ENCODE measurements around the gene TJP2. TPM values are rescaled to one million over a fixed set of nuclear protein-coding genes. Genes with fewer than 3 reads are reported as not detected.

The TJP2 gene
- total RNA-seq, 1 experiment from 2014 or later: 587 TPM

DNA sequence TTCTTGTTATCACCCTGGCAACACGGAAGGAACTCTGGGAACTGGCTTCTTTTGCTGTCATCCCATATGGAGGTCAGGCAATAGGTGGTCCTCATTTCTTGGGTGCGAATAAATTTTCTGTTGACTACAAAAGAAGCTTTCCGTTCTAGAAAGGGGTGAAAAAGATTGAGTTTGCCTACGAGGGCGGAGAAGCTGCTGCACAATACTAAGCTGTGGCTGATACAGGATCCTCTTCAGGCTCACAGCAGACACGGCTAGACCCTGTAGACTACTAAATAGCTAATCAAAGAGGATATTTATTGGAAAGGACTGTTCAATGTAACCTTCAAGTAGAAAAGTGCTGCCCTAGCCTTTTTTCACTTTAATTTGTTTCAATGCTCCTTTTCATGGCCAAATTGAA lies 58.1 kb downstream of the TJP2 start:
- no peak for DNase-seq (ENCODE audit: low spot score)

DNA sequence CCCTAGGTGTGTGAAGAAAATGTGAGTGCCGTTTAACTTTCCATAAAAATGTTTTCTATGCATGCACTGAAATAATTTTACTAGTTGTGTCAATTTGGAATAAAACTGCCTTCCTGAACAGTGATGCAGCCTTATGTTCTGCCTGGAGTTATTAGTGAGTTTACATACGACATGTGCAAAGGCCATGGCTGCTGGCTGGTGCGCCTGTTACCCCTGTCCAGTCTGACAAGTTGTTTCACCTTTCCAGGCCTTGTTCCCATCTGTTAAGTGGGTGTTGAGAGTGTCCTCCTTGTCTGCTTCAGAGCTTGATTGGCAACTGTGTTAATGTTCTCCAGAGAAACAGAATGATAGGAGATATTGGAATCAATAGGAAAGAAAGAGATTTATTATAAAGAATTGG lies 60.6 kb downstream of the TJP2 start:
- DNase-seq (ENCODE audit: low spot score): no peak

DNA sequence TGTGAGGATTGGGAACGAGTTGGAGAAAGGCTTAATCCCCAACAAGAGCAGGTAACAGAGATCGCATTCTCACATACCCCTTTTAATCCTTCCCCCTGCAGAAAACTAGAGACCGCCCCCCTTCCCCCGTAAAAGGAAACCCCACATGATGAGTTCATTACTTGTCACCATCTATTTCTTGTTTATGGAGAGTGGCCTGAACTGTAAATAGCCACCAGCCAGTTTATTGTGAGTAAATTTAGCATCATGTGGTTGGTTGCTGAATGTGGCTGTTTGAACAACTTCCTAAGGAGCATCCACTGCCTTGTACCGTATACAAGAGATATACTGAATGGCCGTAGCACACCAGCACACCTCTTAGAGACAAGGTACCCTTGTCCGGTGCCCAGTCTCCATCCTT lies 62.1 kb downstream of the TJP2 start:
- no peak for DNase-seq (ENCODE audit: low spot score)

DNA sequence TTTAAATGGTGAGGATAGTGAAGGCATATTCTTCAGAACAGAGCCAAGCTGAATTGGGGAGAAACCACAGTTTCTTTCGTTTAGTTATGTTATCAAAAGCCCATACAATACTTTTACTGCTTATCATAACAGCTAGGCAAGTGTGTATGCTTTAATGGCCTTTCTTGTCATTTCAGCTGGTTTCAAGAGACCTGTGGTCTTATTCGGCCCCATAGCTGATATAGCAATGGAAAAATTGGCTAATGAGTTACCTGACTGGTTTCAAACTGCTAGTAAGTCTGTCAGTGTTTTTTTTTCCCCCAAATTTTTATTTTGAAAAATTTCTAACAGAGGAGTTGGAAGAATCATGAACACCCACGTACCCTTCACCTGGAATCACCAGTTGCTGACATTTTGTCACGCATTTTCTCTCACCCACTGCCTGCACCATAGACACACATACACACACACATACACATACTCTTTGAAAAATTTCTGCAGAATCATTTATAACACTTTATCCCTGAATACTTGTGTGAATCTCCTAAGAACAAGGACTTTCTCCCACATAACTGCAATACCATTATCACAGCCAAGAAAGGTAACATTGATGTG lies 63.7 kb downstream of the TJP2 start:
- DNase-seq (ENCODE audit: low spot score): no peak

DNA sequence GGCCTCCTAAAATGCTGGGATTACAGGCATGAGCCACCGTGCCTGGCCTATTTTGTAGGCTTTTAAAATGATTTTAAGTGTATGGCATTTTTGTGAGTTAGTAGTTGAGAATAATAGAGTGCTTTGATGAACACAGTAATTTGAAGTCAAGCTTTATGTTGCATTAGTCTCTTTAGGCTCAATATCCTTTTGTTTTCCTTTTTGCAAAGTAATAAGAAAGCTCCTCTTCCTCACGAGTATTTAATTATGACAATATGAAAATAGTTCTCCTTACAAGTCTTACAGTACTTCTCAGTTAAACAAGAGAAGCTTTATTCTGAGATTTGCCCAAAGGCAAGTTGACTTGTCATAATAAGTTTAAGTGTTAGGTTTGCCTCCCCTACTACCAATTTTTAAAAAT lies 69.0 kb downstream of the TJP2 start:
- DNase-seq (ENCODE audit: low spot score): no peak

DNA sequence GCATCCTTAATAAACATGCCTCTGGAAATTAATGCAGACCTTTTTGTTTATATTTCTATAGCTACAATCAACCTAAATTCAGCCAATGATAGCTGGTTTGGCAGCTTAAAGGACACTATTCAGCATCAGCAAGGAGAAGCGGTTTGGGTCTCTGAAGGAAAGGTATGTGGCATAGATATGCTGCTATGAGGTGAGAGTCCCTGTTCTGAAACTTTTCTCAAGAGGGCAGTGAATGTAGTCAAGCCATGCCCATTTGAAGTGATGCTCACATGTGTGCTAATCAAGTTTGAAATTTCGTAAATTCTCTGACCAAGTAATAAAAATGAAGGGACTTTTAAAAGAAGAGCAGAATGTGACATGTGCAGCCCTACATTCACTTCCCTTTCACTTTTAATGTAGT lies 72.6 kb downstream of the TJP2 start:
- no peak for DNase-seq (ENCODE audit: low spot score)

DNA sequence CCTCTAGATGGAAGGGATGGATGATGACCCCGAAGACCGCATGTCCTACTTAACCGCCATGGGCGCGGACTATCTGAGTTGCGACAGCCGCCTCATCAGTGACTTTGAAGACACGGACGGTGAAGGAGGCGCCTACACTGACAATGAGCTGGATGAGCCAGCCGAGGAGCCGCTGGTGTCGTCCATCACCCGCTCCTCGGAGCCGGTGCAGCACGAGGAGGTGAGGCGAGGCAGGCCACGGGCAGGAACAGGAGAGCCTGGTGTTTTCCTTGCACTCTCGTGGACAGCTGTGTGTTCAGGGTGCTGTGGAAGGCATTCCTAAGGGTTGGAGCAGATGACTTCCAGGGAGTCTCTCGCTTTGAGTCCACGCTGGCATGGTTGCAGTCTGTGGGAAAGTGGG lies 73.9 kb downstream of the TJP2 start:
- DNase-seq (ENCODE audit: low spot score): no peak

DNA sequence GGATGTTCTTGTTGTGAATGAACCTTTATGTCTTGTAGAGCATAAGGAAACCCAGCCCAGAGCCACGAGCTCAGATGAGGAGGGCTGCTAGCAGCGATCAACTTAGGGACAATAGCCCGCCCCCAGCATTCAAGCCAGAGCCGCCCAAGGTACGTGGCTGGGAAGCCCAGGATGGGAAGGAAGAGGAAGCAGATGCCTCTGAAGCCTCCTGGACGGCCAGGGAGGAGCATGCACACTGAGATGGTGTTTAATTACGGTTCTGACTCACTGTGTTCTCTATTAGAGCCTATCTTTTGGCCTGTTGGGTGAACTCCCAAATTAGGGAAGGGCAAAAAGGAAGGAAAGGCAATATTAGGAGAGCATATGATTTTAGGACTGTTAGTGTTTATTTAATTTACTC lies 75.3 kb downstream of the TJP2 start:
- no peak for DNase-seq (ENCODE audit: low spot score)

DNA sequence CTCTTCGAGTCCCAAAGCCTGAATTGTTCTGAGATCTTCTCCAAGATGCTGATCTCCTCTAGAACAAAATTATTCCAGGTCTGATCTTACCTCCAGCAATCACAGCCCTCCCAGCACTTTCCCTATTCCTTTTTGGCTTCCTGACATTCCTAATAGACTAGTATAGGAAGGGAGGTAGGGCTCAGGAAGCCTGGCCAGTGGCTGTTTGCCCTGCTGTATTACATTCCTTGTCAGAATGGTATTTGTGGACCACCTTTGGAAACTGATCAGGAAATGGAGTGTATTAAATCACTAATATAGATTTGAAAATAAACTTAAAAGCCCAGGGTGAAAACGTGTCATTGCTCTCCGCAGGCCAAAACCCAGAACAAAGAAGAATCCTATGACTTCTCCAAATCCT lies 76.6 kb downstream of the TJP2 start:
- DNase-seq (ENCODE audit: low spot score): no peak

DNA sequence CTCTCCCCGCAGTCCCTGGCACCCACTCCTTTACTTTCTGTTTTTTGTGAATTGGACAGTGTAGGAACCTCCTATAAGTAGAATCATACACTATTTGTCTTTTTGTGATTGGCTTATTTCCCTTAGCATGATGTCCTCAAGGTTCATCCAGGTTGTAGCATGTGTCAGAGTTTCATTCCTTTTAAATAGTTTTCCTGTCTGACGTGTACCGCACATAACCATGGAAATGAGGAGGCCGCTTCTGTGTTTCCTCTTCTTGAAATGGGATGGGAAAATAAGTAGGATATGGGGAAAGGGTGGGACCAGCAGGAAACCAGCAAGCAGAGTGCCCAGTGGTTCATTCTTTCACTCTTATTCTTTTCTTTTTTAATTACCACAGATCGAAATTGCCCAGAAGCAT lies 78.4 kb downstream of the TJP2 start:
- DNase-seq (ENCODE audit: low spot score): no peak

DNA sequence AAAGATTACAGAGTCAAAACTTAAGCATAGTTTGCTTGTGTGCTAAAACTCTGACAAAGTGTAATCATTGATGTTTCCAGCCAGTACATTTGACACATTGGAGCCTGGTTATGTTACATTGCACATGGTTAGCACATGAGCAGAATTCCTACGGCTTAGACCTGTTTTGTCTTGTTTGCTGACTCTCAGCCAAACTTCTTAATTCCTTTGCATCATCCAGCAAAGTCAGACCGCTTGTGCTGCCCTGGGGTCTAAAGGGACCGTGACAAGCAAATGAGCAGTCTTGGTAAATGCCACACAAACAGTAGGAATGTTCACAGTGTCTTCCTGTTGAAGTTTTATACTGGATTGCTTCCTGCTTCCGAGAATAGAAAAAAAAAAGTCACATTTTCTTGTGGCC lies 79.0 kb downstream of the TJP2 start:
- DNase-seq (ENCODE audit: low spot score): no peak

DNA sequence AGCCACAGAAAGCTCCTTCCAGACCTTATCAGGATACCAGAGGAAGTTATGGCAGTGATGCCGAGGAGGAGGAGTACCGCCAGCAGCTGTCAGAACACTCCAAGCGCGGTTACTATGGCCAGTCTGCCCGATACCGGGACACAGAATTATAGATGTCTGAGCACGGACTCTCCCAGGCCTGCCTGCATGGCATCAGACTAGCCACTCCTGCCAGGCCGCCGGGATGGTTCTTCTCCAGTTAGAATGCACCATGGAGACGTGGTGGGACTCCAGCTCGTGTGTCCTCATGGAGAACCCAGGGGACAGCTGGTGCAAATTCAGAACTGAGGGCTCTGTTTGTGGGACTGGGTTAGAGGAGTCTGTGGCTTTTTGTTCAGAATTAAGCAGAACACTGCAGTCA lies 80.1 kb downstream of the TJP2 start:
- DNase-seq (ENCODE audit: low spot score): no peak

DNA sequence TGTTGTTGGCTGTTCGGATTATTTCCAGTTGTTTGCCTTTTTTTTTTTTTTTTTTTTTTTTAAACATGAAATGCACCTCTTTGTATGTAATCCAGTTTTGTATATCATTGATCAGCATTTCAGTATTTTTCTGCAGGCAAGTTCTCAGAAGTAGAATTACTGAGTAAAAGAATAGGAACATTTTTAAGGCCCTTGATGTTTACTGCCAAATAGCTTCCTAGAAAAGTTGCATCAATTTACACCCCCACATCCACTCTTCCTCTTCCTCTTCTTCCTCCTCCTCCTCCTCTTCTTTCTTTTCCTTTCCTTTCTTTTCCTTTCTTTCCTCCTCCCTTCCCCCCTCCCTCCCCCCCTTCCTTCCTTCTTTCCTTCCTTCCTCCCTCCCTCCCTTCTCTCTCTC lies 81.5 kb downstream of the TJP2 start:
- DNase-seq (ENCODE audit: low spot score): no peak

DNA sequence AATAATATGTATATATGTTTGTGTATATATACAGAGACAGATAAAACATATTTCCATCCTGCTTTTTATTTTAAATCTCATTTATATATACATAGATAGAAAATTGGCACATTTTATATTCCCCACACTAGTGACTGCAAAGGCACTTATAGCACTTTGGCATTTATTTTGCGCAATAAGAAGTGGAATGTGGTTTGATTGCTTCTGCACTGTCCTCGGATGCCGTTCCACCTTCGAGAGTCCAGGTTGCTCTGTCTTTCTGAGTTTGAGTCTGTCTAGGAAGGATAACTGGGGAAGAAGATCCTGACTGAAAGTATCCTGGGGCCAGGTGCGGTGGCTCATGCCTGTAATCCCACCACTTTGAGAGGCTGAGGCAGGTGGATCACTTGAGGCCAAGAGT lies 84.5 kb downstream of the TJP2 start:
- no peak for DNase-seq (ENCODE audit: low spot score)

DNA sequence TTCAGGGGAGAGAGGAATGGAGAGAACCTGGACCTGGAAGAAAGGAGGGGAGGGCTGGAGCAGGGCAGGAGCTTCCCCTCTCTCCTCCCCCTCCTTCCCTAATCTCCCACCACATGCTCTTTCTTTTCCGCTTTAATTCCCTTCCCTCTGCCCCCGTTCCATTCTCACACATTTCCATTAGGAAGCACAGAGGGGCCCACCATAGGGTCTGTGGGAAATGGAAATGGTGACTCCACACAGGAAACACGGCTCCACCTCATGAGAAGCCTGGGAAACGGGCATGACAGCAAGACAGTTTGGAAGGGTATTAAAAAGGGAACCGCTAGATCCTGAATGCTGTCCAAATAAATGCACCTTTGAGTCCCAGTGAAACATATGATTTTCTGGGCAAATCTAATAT lies 86.1 kb downstream of the TJP2 start:
- no peak for DNase-seq (ENCODE audit: low spot score)

DNA sequence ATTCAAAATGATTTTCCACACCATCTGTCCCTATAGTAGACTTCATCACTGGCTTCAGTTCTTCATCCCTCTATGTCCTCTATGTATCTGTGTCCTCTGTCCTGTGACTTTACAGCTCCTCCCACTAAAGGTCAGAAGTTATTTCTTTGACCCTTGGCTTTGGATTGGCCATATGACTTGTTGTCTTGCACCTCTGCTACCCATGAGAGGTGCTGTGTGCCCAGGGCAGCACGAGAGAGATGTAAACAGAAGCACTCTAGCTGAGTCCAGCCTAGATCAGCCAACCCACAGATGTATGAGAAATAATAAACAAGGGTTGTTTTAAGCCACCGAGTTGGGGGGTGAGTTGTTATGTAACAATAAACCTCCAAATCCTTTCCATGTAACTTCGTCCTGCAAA lies 87.6 kb downstream of the TJP2 start:
- no peak for DNase-seq (ENCODE audit: low spot score)

DNA sequence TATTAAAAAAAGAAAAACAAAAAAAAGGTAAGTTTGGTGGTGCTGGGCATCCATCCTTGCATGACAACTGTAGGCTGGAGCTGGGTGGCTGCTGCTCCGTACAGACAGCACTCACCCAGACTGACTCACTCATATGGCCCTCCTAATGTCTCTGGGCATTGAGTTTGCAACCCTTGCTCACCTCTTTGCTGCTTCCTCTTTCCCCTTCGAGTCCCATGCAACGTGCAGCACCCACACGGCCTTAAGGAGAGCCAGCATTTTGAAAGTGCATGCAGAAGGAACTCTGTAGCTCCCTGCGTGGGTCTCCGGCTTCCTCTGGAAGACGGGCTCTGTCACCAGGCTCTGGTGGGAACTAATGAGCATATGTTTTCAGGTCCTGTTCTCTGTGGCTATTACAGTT lies 90.4 kb downstream of the TJP2 start:
- no peak for DNase-seq (ENCODE audit: low spot score)

DNA sequence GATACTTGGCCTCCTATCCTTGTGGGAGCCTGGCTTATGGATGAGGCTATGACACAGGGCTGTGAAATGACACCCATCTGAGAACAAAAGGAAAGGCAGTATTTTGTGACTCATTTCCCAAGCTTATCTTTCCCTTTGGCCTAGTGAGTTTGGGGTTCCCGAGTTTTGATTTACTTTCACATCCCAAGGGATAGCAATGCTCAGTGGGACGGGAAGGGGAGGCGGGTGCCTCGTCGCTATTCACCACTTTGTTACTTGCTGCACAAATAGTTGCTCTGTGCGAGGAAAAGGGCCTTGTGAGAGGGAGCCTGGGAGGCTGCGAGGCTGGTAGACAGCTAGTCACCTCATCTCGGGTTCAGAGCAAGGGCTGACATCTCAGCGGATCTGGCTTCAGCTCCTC lies 91.8 kb downstream of the TJP2 start:
- DNase-seq (ENCODE audit: low spot score): no peak

DNA sequence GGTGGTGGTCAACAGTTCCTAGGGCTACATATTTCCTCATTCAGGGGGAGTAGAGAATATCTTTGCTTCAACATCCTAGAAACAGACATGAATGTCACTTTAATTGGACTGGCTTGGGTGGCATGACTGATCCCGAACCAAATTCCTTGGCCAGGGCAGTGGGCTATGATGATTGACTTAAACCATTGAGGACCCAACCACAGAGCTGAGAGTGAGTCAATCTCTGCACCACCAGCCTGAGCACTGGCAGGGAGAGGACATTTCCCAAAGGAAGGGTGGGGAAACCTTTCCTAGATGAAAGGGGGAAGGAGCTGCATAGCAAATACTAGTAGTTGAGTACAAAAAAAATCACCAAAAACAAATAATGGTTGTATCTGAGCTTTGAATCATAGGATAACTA lies 98.1 kb downstream of the TJP2 start:
- DNase-seq (ENCODE audit: low spot score): no peak

DNA sequence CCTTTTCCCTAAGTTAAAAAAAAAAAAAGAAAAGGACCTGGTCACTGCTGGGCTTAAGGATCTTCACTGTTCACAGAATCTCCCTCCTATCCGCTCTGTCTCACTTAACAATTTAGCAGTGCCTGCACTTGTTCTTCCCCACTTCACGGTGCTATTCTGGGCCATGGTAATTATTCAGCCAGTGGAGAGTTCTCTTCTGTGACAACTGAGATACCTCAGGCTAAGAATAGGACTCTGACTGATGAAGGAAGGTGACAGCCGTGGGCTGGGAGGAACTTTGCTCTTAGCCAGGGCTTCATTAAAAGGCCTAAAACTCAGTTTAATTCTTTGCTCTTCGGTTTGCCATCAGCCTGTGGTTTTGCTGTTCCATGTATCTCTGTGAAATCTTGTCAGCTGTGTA lies 99.1 kb downstream of the TJP2 start:
- DNase-seq (ENCODE audit: low spot score): no peak

DNA sequence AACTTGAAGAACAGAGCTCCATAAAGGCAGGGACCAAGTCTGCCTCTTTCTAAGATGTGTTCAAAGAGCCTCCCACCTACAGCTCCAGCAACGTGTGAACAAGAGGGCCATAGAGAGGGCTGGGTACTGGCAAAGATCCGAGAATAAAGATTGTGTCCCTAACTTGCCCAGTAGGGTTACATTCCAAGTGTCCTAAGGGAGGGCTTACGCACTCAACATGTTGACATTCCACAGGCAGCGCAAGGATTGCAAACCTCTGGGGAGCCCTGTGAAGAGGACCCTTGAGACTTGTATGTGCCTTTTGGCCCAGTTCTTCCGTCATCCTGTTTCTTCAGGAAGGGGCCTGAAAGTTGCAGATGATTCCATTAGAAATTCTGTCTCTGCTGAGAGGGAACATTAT lies 102.7 kb downstream of the TJP2 start:
- DNase-seq (ENCODE audit: low spot score): no peak

DNA sequence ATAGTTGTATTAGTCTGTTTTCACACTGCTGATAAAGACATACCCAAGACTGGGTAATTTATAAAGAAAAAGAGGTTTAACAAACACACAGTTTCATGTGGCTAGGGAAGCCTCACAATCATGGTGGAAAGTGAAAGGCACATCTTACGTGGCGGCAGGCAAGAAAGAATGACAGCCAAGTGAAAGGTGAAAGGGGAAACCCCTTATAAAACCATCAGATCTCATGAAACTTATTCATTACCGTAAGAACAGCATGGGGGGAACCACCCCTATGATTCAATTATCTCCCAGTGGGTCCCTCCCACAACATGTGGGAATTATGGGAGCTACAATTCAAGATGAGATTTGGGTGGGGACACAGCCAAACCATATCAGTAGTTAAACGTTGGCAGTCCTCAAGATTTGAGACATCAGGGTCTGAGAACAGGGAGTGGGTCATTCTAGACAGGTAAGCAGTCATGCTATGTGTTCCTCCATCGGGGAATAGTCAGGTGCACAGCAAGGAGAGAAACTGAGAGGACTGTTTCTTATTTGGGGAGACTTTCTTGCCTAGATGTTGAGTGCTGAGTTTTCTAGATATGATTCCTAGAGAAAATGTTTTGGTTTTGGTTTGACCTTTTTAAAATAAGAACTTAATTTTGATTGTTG lies 105.1 kb downstream of the TJP2 start:
- DNase-seq (ENCODE audit: low spot score): no peak

DNA sequence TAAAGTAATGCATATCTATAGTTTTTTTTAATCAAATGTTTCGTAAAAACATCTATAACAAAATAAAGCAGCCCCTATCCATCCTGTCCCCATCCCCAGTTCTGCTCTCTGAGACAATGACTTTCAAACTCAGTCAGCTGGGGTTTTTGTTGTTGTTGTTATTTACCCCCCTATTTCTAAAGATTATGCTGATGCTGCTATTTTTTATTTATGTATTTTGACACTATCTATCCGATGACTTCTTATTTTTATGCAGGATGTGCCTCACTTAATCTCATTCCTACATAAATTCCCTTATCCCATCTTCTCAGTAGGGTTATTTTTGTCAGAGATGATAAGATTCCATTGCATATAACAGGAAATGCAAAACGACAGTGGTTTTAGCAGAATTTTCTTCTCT lies 105.7 kb downstream of the TJP2 start:
- DNase-seq (ENCODE audit: low spot score): no peak

DNA sequence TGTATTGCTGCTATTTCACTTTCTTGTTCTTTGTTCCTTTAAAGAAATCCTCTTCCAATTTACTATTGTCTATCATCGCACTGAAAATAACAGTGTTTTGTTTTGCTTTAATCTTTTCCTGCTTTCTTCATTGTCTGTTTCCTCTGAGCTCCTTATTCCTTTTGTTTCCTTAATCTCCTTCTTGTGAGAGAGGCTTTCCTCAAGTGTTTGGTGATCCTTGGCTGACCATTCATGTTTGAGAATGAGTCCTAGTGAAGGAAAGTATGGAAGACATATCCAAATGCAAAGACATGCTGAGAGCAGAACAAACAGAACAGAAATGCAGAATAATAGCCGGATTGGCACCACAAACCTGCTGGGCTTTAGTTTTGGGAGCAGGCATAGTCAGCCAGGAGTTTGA lies 108.9 kb downstream of the TJP2 start:
- no peak for DNase-seq (ENCODE audit: low spot score)
